HepG2 (cell line): ENCODE results near the gene ACO1. TPM values are rescaled to one million over a fixed set of nuclear protein-coding genes. Genes with fewer than 3 reads are reported as not detected.

Source experiments
- ATAD3A ChIP-seq: sonication (generic); formaldehyde crosslinking; IDR thresholded peaks from 2 replicates; pipeline ENCODE4 v1.4.0; 2020; ENCODE audit warnings: missing genetic modification reagents
- BORCS8-MEF2B ChIP-seq: sonication (generic); formaldehyde crosslinking; IDR thresholded peaks from 2 replicates; pipeline ENCODE4 v1.8.0; 2022; ENCODE audit warnings: mild to moderate bottlenecking, missing genetic modification reagents
- NFIB ChIP-seq: sonication (generic); formaldehyde crosslinking; IDR thresholded peaks from 2 replicates; pipeline ENCODE4 v1.9.0; 2021; ENCODE audit warnings: missing genetic modification reagents, mild to moderate bottlenecking, borderline replicate concordance
- REL ChIP-seq: sonication (generic); formaldehyde crosslinking; conservative IDR thresholded peaks from 2 replicates; pipeline ENCODE4 v1.8.0; 2022; ENCODE audit warnings: mild to moderate bottlenecking, missing genetic modification reagents, moderate library complexity
- SATB2 ChIP-seq: sonication (generic); formaldehyde crosslinking; IDR thresholded peaks from 2 replicates; pipeline ENCODE4 v1.5.0; 2020; ENCODE audit warnings: missing genetic modification reagents
- SYNCRIP ChIP-seq: fragments of 200-400 bp; formaldehyde crosslinking; IDR thresholded peaks from 2 replicates; pipeline ENCODE4 v1.6.1; 2018; ENCODE audit warnings: mild to moderate bottlenecking, low read depth, low read length; ENCODE audit not compliant: insufficient read depth
- ZBTB42 ChIP-seq: sonication (generic); formaldehyde crosslinking; IDR thresholded peaks from 2 replicates; pipeline ENCODE4 v1.5.0; 2020; ENCODE audit warnings: mild to moderate bottlenecking, missing genetic modification reagents
- ZFYVE20 ChIP-seq: sonication (generic); formaldehyde crosslinking; IDR thresholded peaks from 2 replicates; pipeline ENCODE4 v1.8.0; 2023; ENCODE audit warnings: low read depth, mild to moderate bottlenecking, moderate library complexity, missing genetic modification reagents, borderline replicate concordance
- ZNF598 ChIP-seq: sonication (generic); formaldehyde crosslinking; IDR thresholded peaks from 2 replicates; pipeline ENCODE4 v1.5.1; 2020; ENCODE audit warnings: mild to moderate bottlenecking, missing genetic modification reagents, borderline replicate concordance
- ZSCAN30 ChIP-seq: sonication (generic); formaldehyde crosslinking; IDR thresholded peaks from 2 replicates; pipeline ENCODE4 v1.5.0; 2020; ENCODE audit warnings: mild to moderate bottlenecking, missing genetic modification reagents
- polyA plus RNA-seq, 8 experiments: library from polyadenylated mRNA; depleted of rRNA in 3 of 8; stranded (reverse) in 7 of 8; unstranded in 1 of 8; fragments of >200 nt; fragmentation: Illumina TruSeq in 4 of 8; extraction: Trizol in 4 of 8; gene quantifications; 2 replicates each; pipeline versions ENCODE4 v1.2.1 to v1.2.3, GENCODE V29; 2011 to 2016; ENCODE audit warnings: low read depth in 4 of 8, missing spikeins in 1 of 8, mixed read lengths in 1 of 8; ENCODE audit not compliant: insufficient read depth in 1 of 8
- total RNA-seq, 5 experiments: library from RNA; depleted of rRNA; stranded (reverse); fragments of >200 nt; fragmentation: Illumina TruSeq; extraction: Trizol; gene quantifications; 2 replicates each; pipeline ENCODE4 v1.2.3, GENCODE V29; 2016; ENCODE audit warnings: low read depth in 1 of 5
- TF ChIP-seq, protein P1 (sequence below): sonication (generic); formaldehyde crosslinking; IDR thresholded peaks from 2 replicates; pipeline ENCODE4 v1.4.0; 2020; ENCODE audit warnings: missing genetic modification reagents
- TF ChIP-seq, protein P2 (sequence below): sonication (generic); formaldehyde crosslinking; IDR thresholded peaks from 2 replicates; pipeline ENCODE4 v1.8.0; 2023; ENCODE audit warnings: mild to moderate bottlenecking, missing genetic modification reagents
- TF ChIP-seq, protein P3 (sequence below): conservative IDR thresholded peaks from 2 replicates; pipeline ENCODE4 v1.6.1; 2018; ENCODE audit warnings: missing genetic modification reagents
- TF ChIP-seq, protein P4 (sequence below): sonication (generic); formaldehyde crosslinking; IDR thresholded peaks from 2 replicates; pipeline ENCODE4 v1.9.0; 2022; ENCODE audit warnings: low read depth, missing genetic modification reagents
- TF ChIP-seq, protein P5 (sequence below): sonication (generic); formaldehyde crosslinking; IDR thresholded peaks from 2 replicates; pipeline ENCODE4 v1.5.1; 2020; ENCODE audit warnings: missing genetic modification reagents, mild to moderate bottlenecking, borderline replicate concordance

ACO1 gene
- total and polyA plus RNA-seq, 2 of the 13 experiments (the other 11 are each of a cell fraction or from before 2014, with no cell fraction given) = 20.1 to 48.2 TPM

DNA sequence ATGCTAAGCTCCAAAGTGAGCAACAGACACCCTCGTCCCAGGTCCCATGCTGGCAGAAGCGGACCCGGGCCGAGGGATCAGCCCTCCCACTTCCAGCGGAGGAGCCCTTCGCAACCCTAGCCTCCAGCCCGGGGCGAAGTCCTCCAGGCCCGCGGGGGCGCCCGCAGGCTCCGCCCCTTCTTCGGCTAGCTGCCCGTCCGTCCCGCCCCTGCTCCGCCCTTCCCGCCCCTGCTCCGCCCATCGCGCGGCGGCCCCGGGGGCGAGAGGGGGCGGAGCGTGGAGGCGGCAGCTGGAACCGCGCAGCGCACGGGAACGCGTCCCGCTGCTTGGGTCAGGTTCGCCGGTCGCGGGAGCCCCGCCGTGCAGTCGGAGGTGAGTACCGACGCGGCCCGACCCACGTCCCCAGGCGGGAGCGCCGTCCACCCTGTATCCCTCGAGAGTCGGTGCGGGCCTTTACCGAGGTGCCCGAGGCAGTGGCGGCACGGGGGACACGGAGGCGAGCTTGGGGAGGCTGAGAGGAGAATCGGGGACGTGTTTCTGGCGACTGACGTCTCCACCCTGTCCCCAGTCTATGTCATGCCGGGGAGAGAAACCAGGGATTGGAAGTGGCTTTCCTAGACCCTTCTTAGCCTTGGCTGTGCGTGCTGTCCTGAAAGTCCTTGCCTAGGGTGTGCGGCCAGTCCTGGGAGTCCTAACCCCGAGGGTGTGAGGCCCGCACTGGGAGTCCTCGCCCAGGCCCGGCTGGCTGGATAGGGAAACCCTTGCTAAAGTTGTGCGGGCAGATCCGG is at the start of gene ACO1 (continued):
- no peak for TF ChIP-seq ZSCAN30
- TF ChIP-seq NFIB (CRISPR knock-in tag) = no peak
- no peak for TF ChIP-seq ZBTB42 (CRISPR knock-in tag)
- TF ChIP-seq ZNF598 (CRISPR knock-in tag) = 0 out of 2 replicates have a peak, but pooled peaks have one; percentile 60
- TF ChIP-seq, protein P1, sequence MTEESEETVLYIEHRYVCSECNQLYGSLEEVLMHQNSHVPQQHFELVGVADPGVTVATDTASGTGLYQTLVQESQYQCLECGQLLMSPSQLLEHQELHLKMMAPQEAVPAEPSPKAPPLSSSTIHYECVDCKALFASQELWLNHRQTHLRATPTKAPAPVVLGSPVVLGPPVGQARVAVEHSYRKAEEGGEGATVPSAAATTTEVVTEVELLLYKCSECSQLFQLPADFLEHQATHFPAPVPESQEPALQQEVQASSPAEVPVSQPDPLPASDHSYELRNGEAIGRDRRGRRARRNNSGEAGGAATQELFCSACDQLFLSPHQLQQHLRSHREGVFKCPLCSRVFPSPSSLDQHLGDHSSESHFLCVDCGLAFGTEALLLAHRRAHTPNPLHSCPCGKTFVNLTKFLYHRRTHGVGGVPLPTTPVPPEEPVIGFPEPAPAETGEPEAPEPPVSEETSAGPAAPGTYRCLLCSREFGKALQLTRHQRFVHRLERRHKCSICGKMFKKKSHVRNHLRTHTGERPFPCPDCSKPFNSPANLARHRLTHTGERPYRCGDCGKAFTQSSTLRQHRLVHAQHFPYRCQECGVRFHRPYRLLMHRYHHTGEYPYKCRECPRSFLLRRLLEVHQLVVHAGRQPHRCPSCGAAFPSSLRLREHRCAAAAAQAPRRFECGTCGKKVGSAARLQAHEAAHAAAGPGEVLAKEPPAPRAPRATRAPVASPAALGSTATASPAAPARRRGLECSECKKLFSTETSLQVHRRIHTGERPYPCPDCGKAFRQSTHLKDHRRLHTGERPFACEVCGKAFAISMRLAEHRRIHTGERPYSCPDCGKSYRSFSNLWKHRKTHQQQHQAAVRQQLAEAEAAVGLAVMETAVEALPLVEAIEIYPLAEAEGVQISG = peak; percentile 98
- TF ChIP-seq REL = peak; percentile 88; the same call in 1 of the 2 replicates
- TF ChIP-seq, protein P2, sequence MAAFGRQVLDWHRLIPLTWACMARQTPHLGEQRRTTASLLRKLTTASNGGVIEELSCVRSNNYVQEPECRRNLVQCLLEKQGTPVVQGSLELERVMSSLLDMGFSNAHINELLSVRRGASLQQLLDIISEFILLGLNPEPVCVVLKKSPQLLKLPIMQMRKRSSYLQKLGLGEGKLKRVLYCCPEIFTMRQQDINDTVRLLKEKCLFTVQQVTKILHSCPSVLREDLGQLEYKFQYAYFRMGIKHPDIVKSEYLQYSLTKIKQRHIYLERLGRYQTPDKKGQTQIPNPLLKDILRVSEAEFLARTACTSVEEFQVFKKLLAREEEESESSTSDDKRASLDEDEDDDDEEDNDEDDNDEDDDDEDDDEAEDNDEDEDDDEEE (CRISPR knock-in tag) = peak; percentile 72; the same call in 1 of the 2 replicates
- no peak for TF ChIP-seq ATAD3A
- no peak for TF ChIP-seq ZFYVE20 (CRISPR knock-in tag)
- TF ChIP-seq, protein P3, sequence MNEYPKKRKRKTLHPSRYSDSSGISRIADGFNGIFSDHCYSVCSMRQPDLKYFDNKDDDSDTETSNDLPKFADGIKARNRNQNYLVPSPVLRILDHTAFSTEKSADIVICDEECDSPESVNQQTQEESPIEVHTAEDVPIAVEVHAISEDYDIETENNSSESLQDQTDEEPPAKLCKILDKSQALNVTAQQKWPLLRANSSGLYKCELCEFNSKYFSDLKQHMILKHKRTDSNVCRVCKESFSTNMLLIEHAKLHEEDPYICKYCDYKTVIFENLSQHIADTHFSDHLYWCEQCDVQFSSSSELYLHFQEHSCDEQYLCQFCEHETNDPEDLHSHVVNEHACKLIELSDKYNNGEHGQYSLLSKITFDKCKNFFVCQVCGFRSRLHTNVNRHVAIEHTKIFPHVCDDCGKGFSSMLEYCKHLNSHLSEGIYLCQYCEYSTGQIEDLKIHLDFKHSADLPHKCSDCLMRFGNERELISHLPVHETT (CRISPR knock-in tag) = peak; percentile 88
- TF ChIP-seq, protein P4, sequence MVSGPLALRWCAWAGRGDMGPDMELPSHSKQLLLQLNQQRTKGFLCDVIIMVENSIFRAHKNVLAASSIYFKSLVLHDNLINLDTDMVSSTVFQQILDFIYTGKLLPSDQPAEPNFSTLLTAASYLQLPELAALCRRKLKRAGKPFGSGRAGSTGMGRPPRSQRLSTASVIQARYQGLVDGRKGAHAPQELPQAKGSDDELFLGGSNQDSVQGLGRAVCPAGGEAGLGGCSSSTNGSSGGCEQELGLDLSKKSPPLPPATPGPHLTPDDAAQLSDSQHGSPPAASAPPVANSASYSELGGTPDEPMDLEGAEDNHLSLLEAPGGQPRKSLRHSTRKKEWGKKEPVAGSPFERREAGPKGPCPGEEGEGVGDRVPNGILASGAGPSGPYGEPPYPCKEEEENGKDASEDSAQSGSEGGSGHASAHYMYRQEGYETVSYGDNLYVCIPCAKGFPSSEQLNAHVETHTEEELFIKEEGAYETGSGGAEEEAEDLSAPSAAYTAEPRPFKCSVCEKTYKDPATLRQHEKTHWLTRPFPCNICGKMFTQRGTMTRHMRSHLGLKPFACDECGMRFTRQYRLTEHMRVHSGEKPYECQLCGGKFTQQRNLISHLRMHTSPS (CRISPR knock-in tag) = peak; percentile 23; the same call in 1 of the 2 replicates
- TF ChIP-seq, protein P5, sequence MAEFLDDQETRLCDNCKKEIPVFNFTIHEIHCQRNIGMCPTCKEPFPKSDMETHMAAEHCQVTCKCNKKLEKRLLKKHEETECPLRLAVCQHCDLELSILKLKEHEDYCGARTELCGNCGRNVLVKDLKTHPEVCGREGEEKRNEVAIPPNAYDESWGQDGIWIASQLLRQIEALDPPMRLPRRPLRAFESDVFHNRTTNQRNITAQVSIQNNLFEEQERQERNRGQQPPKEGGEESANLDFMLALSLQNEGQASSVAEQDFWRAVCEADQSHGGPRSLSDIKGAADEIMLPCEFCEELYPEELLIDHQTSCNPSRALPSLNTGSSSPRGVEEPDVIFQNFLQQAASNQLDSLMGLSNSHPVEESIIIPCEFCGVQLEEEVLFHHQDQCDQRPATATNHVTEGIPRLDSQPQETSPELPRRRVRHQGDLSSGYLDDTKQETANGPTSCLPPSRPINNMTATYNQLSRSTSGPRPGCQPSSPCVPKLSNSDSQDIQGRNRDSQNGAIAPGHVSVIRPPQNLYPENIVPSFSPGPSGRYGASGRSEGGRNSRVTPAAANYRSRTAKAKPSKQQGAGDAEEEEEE (CRISPR knock-in tag) = no peak
- TF ChIP-seq BORCS8-MEF2B (CRISPR knock-in tag) = peak; percentile 95
- no peak for TF ChIP-seq SYNCRIP
- 0 out of 2 replicates have a peak, but pooled peaks have one; percentile 23 for TF ChIP-seq SATB2 (CRISPR knock-in tag)
